Adipocyte (in vitro differentiated cells): ENCODE measurements around the gene MRM1.
A peak's percentile ranks its signal among the peaks of the same experiment; 100 is the strongest.

ENCODE experiments used
- DNase-seq: peaks from one replicate; pipeline ENCODE4 v3.0.0-alpha.2; 2015; ENCODE audit warnings: low read depth
- H3K27me3 ChIP-seq: replicated peaks from 2 replicates; pipeline ENCODE4 v1.7.0; 2013; ENCODE audit warnings: mild to moderate bottlenecking, low read length, moderate library complexity; ENCODE audit not compliant: control insufficient read depth, insufficient read depth
- H3K36me3 ChIP-seq: 2 replicates; pipeline ENCODE4 v1.7.0; 2013; ENCODE audit warnings: low read length, mild to moderate bottlenecking, moderate library complexity; ENCODE audit not compliant: control insufficient read depth, insufficient read depth, severe bottlenecking
- H3K4me1 ChIP-seq: 2 replicates; pipeline ENCODE4 v1.7.0; 2013; ENCODE audit warnings: mild to moderate bottlenecking, low read length, moderate library complexity; ENCODE audit not compliant: control insufficient read depth, insufficient read depth
- H3K4me3 ChIP-seq: 2 replicates; pipeline ENCODE4 v1.7.0; 2013; ENCODE audit warnings: mild to moderate bottlenecking, low read length, moderate library complexity
- H3K9ac ChIP-seq: 2 replicates; pipeline ENCODE4 v1.7.0; 2013; ENCODE audit warnings: mild to moderate bottlenecking, low read length, moderate library complexity
- H3K9me3 ChIP-seq: 2 replicates; pipeline ENCODE4 v1.7.0; 2013; ENCODE audit warnings: mild to moderate bottlenecking, low read length, moderate library complexity; ENCODE audit not compliant: control insufficient read depth

The MRM1 gene

DNA sequence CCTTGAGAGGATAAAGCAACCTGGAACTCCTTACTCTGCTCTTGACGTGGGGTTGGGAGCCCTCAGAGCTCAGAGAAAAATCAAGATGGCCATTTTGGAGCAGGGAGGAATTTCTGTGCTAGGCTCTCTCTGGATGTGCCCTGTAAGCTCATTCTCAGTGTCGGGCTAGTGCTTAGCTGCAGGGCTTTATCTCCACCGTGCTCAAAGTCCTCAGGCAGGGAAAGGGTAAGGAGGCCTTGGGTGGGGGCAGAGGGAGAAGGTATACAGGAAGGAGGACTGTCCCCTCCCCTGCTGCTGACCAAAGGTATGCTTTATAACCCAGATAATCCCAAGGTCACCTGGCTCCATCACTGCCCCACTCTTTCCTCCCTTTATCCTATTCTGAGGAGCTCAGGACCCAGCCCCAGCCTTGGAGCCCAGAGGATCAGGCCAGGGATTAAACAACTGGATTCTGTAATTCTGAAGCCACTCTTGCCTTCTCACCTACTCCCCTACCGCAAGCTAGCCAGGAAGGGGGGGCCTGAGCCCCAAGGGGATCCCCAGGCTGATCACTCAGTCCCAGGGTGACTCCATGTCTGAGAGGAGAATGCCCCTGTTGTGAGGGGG, 8.6 kb upstream of the MRM1 start:
- Histone ChIP-seq H3K9me3 (no peaks in the 10 kb centered on the region), H3K4me1 (peaks cover 36% of the 10 kb centered on the region), H3K36me3 (peaks cover 42% of the 10 kb centered on the region), H3K9ac (peak overlapping the region; percentile 88), H3K27me3 (no peaks in the 10 kb centered on the region), H3K4me3 (peak overlapping the region; percentile 84)
- no peak for DNase-seq

DNA sequence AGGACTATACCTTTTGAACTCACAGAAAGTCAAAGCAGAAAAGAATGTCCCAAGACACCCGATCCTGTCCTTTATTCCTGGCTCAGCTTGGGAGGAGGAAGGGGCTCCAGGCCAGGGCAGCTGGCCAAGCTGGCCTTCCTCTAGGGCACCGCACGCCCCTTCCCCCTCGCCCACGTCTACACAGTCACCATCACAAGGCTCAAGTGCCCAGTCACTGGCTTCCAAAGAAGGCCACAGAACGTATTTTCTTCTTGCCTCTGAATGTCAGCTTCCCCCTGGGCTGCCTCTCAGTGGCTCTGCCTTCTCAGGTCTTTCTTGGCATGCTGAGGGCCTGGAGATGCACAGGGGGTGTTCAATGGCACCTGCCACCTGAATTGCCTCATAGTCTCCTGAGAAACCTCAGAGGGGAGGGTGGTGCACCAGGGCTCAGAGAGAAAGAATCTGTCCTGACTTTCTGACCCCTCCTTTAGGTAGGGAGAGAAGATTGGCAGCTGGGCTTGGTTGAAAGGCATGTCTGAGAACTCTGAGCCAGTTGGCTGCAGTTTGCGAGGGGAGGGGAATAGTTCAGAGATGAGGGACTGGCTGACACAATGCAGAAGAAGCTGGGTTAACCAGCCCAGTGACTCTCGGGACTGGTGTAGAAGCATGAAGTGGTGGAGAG, 7.6 kb upstream of the MRM1 start:
- DNase-seq: no peak
- Histone ChIP-seq H3K4me3 (peak overlapping the region; percentile 84), H3K4me1 (peaks cover 36% of the 10 kb centered on the region)

DNA sequence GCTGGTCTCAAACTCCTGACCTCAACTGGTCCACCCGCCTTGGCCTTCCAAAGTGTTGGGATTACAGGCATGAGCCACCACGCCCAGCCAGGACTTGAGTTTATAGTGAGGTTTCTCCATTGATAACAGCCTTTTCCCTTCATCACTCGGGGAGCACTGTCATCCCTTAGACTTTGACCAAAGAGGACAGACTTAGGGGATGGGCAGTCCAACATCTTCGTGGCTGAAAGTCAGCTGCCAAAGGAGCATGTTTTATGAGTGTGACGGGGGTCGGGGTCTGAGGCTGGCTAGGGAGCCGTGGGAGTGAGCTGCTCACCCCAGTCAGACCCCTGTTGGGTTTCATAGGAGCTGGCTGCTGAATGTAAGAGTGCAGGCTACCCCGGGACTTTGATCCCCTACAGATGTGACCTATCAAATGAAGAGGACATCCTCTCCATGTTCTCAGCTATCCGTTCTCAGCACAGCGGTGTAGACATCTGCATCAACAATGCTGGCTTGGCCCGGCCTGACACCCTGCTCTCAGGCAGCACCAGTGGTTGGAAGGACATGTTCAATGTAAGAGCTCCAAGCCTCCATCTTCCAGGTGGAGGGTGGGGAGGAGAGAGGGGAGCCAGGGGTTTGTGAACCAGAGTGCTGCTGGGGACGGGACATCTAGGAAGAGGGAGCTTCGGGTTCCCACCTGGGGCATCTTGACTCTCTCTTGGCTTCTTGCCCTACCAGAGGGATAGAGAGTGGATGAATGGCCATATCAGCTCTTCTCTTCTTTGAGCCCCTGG, 6.6 kb upstream of the MRM1 start:
- DNase-seq: no peak
- Histone ChIP-seq H3K9me3 (no peaks in the 10 kb centered on the region), H3K4me3 (no peak overlapping the region), H3K27me3 (no peaks in the 10 kb centered on the region), H3K4me1 (peaks cover 29% of the 10 kb centered on the region), H3K36me3 (peaks cover 37% of the 10 kb centered on the region), H3K9ac (no peak overlapping the region)

More for the DNA sequence above, 7.6 kb upstream of the MRM1 start:
- Histone ChIP-seq H3K9me3 (no peaks in the 10 kb centered on the region), H3K27me3 (no peaks in the 10 kb centered on the region), H3K9ac (no peak overlapping the region), H3K36me3 (peaks cover 39% of the 10 kb centered on the region)

DNA sequence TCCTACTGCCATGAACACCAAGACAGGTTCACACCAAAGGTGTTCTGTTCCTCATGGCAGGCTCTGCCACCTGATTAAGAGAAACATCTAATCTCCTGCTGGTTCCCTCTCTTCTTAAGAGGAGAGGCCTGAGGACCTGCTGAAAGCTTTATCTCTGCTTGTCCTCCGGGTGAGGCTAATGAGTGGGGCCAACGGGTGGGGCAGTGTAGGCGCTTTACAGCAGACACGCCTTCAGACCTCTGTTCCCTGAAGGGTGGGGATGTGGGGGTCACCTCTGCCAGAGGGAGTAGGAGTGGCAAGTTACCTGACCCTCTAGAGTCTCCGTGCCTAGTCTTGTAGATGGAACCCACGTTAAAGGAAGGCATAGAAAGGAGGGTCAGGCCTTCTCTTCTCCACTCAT, 4.2 kb upstream of the MRM1 start:
- no peaks in the 10 kb centered on the region for H3K27me3 ChIP-seq
- no peak overlapping the region for H3K9ac ChIP-seq
- DNase-seq: no peak
- H3K4me3 ChIP-seq: no peak overlapping the region
- no peaks in the 10 kb centered on the region for H3K9me3 ChIP-seq
- peaks cover 22% of the 10 kb centered on the region for H3K4me1 ChIP-seq
- H3K36me3 ChIP-seq: peaks cover 31% of the 10 kb centered on the region

DNA sequence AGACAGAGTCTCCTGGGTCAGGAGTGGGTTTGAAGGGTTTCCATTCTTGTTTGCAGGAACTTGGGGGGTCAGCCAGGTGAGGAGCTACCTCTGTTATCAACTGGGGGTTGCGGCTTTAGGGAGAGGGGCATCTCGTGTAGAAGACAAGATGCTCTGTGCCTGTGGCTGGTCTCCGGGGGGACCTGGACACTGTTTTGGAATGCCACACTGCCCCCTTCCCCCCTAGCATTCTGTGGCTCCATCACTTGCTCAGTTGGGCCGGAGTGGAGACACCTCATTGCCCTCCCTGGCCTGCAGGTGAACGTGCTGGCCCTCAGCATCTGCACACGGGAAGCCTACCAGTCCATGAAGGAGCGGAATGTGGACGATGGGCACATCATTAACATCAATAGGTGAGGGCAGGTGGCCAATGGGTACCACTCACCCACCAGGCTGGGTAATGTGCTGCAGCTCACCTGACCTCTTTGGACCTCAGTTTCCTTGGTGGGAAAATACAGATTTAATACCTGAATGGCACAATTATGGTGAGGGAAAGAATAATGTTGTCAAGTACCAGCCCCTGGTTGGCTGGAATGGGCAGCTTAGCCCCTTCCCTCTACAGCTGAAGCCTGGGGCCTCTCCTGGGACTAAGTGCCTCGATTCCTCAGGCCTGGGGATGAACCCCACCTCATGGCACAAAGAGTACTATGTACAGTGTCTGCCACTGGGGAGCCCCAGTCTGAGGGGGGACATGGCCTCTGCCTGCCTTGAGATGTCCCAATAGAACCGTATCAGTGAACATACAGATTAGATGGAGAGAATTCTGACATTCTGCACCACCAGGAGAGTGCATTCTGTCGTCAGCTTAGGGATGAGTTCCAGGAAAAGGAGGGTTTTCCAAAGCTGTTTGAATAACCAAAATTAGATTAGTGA, 3.3 kb upstream of the MRM1 start:
- DNase-seq: no peak
- Histone ChIP-seq H3K9me3 (no peaks in the 10 kb centered on the region), H3K27me3 (no peaks in the 10 kb centered on the region), H3K36me3 (peaks cover 31% of the 10 kb centered on the region), H3K4me1 (peaks cover 24% of the 10 kb centered on the region), H3K9ac (no peak overlapping the region), H3K4me3 (no peak overlapping the region)

DNA sequence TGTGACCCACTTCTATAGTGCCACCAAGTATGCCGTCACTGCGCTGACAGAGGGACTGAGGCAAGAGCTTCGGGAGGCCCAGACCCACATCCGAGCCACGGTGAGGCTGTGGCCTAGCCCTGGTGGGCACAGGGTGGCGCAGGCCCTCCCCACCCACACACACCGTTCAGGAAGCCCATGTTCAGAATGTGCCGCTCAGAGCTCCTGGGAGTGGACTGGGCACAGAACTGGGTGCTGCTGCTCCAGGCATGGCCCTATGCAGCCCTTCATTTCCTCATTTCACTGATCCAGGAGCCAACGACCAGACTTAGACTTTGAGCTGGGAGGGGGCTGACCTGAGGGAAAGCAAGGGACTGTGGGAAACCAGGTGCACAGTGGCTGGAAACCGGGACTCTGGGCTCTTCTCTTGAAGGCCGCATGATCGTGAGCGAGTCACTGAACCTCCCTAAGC, 2.4 kb upstream of the MRM1 start:
- Histone ChIP-seq H3K27me3 (no peaks in the 10 kb centered on the region), H3K36me3 (peaks cover 31% of the 10 kb centered on the region), H3K4me3 (no peak overlapping the region), H3K9me3 (no peaks in the 10 kb centered on the region), H3K4me1 (peaks cover 16% of the 10 kb centered on the region), H3K9ac (no peak overlapping the region)
- DNase-seq: no peak

DNA sequence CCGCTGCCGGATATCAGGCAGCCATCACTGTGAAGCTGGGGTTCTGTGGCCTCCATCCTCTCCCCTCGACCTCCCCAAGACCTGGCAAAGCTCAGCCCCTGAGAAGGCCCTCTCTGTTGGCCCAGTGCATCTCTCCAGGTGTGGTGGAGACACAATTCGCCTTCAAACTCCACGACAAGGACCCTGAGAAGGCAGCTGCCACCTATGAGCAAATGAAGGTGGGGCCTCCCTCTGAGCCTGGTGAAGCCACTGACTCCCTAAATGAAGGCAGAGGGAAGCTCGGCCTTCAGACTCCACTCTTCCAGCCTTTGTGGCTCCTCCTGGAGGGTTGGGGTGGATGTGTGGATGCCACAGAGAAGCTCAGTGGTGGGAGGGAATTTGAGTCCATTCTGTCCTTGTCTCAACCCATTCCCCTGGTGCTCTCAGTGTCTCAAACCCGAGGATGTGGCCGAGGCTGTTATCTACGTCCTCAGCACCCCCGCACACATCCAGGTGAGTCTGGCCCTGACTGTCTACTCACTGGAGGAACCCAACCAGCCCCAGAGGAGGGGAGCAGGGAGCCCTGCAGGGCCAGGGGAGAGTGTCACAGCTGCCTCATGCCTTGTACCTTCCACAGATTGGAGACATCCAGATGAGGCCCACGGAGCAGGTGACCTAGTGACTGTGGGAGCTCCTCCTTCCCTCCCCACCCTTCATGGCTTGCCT, 1.7 kb upstream of the MRM1 start:
- H3K36me3 ChIP-seq: peaks cover 31% of the 10 kb centered on the region
- H3K9ac ChIP-seq: no peak overlapping the region
- DNase-seq: no peak
- H3K9me3 ChIP-seq: no peaks in the 10 kb centered on the region
- no peaks in the 10 kb centered on the region for H3K27me3 ChIP-seq
- peaks cover 16% of the 10 kb centered on the region for H3K4me1 ChIP-seq
- no peak overlapping the region for H3K4me3 ChIP-seq

DNA sequence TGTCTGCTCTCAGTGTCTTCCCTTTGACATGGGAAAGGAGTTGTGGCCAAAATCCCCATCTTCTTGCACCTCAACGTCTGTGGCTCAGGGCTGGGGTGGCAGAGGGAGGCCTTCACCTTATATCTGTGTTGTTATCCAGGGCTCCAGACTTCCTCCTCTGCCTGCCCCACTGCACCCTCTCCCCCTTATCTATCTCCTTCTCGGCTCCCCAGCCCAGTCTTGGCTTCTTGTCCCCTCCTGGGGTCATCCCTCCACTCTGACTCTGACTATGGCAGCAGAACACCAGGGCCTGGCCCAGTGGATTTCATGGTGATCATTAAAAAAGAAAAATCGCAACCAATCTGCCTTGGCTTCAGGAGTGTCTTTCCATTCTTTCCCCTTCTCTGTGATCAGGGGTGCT, 918 bp upstream of the MRM1 start:
- no peak for DNase-seq
- Histone ChIP-seq H3K27me3 (no peaks in the 10 kb centered on the region), H3K4me1 (peaks cover 16% of the 10 kb centered on the region), H3K36me3 (peaks cover 31% of the 10 kb centered on the region), H3K9me3 (no peaks in the 10 kb centered on the region), H3K9ac (peak overlapping the region; percentile 92), H3K4me3 (peak overlapping the region; percentile 96)

DNA sequence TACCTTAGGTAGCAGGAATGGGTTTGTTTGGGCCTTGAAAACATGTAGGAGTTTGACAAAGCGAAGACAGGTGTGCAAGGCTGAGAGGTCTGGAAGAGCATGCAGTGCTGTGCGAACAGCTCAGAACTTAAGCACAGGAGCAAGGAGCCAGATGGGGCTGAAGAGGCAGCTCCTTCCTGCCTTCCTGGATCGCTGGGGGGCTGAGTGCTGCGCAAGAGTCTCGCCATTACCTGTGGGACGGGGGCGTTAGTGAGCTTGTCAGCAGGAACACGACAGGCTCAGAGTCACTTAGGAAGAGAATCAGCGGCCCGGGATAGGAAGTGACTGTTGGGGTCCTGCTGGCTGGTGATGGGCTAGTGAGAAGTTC, 464 bp upstream of the MRM1 start:
- no peak for DNase-seq
- Histone ChIP-seq H3K4me1 (peaks cover 16% of the 10 kb centered on the region), H3K36me3 (peaks cover 28% of the 10 kb centered on the region), H3K9ac (peak overlapping the region; percentile 92), H3K27me3 (no peaks in the 10 kb centered on the region), H3K4me3 (peak overlapping the region; percentile 96), H3K9me3 (no peaks in the 10 kb centered on the region)

DNA sequence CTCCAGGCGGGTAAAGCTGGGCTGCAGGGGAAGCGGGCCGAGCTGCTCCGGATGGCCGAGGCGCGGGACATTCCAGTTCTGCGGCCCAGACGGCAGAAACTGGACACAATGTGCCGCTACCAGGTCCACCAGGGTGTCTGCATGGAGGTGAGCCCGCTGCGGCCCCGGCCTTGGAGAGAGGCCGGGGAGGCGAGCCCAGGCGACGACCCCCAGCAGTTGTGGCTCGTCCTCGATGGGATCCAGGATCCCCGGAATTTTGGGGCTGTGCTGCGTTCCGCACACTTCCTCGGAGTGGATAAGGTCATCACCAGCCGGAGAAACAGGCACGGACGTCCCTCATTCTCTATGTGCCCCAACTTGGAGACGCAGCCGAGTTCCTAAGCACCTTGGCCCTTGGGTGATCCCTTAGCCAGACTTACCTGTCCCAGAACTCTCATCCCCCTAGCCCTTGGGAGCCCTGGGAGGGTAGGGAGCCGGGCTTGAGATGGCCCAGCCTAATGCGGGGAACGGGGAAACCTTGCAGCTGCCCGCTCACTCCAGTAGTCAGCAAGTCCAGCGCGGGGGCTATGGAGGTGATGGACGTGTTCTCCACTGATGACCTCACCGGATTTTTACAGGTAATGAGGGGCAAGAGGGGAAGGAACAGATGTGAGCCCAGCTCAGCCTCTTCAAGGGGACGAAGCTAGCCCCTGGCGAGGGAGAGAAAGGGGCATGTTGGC, 806 bp downstream of the MRM1 start:
- H3K9me3 ChIP-seq: no peaks in the 10 kb centered on the region
- H3K4me3 ChIP-seq: peak overlapping the region; percentile 96
- H3K9ac ChIP-seq: peak overlapping the region; percentile 92
- peaks cover 20% of the 10 kb centered on the region for H3K36me3 ChIP-seq
- peaks cover 16% of the 10 kb centered on the region for H3K4me1 ChIP-seq
- no peaks in the 10 kb centered on the region for H3K27me3 ChIP-seq
- DNase-seq: peak; percentile 36
